GM19239 (cell line): ENCODE measurements around the gene PRSS57.
"Not testable (repeated sequence)": the region's sequence is repeated elsewhere in the genome, so short reads cannot be mapped to it uniquely, and the experiment has no call there.

Source experiments
- DNase-seq: peaks from one replicate; pipeline ENCODE4 v3.0.0; 2011; ENCODE audit warnings: low spot score; ENCODE audit not compliant: insufficient read length
- FAIRE-seq: peaks from 2 replicates; lab custom pipeline; 2011; peaks lifted over from hg19 to GRCh38; lab: Jason Lieb, UNC

PRSS57 gene

DNA sequence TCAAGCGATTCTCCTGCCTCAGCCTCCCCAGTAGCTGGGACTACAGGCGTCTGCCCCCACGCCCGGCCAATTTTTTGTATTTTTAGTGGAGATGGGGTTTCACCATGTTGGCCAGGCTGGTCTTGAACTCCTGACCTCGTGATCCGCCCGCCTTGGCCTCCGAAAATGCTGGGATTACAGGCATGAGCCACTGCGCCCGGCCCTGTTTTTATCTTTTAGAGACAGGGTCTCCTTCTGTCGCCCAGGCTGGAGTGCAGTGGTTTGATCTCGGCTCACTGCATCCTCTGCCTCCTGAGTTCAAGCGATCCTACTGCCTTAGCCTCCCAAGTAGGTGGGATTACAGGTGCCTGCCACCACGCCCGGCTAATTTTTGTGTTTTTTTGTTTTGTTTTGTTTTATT is 3.3 kb upstream of the PRSS57 start:
- FAIRE-seq, DNase-seq: not testable (repeated sequence)

DNA sequence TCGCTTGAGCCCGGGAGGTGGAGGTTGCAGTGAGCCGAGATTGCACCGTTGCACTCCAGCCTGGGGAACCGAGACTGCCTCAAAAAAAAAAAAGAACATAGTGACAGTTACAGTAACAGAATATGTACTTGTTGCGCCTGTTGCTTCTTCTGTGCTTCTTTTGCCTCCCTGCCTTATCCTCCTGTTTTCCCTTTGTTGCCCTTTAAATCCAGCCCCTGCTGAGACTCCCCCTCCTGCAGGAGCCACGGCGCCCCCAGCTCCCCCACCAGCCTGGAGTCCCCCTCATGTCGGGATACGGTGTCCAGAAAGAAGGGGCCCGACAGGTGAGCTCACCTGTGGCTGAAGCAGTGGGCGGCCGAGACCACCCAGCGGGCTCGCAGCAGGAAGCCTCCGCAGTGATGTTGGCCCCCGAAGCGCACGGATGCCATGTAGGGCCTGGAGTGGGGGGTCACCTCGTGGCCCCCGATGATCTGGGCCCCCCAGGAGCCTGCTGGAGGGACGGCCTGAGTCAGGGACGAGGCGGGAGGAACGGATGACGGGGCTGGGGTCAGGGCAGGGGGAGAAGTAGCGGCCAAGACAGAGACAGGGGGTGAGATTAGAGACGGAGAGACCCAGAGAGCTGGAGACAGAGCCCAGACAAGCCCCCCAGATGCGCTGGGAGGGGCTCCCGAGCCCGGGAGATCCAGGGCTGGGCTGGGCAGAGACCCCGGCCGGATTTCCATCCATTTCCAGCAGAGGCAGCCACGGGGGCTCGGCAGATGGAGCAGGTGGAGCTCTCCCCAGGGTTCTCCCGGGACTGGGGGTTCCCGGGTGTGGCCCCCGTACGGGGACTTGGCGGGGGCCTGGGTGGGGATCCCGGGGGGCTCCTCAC is 536 bp downstream of the PRSS57 start:
- FAIRE-seq, result no peak
- DNase-seq, result no peak

GRCh38 chr19:690203-690602 is 5.0 kb downstream of the PRSS57 start:
- DNase-seq (no peak), FAIRE-seq (no peak)

DNA sequence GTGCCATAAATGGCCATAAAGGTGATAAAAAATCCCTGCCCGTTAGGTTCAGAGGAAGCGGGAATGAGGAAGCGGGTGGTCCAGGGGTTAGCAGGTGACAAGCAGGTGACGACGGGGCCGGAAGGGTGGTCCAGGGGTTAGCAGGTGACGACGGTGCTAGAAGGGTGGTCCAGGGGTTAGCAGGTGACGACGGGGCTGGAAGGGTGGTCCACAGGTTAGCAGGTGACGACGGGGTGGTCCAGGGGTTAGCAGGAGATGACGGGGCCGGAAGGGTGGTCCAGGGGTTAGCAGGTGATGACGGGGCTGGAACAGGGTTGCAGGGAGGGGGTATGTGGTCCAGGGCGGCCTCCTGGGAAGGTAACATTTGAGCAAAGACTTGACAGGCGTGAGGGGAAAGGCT is 6.3 kb downstream of the PRSS57 start:
- FAIRE-seq (no peak), DNase-seq (no peak)

DNA sequence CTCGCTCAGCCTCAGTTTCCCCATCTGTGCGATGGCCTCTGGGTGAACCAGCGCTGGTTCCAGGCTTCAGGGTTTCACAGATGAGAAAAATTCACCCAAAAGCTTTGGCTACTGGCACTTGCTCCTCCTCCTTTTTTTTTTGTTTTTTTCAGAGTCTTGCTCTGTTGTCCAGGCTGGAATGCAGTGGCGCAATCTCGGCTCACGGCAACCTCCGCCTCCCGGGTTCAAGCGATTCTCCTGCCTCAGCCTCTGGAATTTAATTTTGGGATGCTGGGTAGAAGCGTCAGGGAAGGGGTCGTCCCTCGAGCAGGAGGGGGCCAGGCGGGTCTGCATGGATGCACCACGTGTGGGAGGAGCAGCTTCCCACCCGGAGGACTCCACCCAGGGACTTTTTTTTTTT is 7.0 kb downstream of the PRSS57 start:
- FAIRE-seq (no peak), DNase-seq (no peak)

- no peak for FAIRE-seq
- DNase-seq, result no peak
Observed at GRCh38 chr19:687569-688166, 7.6 kb downstream of the PRSS57 start.

GRCh38 chr19:686589-687297 is 8.5 kb downstream of the PRSS57 start:
- no peak for FAIRE-seq

DNA sequence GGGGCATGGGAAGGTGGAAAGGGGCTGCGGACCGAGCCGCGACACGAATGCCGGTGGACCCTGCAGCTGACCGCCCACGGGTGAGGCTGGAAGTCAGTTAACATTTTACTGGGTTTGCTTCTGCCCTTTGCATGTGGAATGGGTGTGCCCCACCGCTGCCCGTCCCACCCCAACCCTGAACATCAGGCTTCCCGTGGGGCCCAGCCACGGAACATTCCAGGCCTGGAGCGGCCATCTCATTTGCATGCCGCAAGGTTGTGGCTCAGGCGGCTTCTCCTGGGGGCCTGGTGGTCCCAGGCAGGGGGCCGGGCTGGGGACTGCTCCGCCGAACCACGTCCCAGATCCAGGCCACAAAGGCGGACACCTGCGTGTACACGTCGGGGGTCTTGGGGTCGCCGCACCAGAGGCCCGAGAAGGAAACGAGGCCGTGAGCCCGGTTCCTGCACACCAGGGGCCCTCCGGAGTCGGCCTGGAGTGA is 9.8 kb downstream of the PRSS57 start:
- DNase-seq, result no peak
- no peak for FAIRE-seq

More at GRCh38 chr19:686589-687297, 8.5 kb downstream of the PRSS57 start:
- no peak for DNase-seq

- DNase-seq (no peak), FAIRE-seq (no peak)
Observed at GRCh38 chr19:682678-683320, 12.5 kb downstream of the PRSS57 start.

DNA sequence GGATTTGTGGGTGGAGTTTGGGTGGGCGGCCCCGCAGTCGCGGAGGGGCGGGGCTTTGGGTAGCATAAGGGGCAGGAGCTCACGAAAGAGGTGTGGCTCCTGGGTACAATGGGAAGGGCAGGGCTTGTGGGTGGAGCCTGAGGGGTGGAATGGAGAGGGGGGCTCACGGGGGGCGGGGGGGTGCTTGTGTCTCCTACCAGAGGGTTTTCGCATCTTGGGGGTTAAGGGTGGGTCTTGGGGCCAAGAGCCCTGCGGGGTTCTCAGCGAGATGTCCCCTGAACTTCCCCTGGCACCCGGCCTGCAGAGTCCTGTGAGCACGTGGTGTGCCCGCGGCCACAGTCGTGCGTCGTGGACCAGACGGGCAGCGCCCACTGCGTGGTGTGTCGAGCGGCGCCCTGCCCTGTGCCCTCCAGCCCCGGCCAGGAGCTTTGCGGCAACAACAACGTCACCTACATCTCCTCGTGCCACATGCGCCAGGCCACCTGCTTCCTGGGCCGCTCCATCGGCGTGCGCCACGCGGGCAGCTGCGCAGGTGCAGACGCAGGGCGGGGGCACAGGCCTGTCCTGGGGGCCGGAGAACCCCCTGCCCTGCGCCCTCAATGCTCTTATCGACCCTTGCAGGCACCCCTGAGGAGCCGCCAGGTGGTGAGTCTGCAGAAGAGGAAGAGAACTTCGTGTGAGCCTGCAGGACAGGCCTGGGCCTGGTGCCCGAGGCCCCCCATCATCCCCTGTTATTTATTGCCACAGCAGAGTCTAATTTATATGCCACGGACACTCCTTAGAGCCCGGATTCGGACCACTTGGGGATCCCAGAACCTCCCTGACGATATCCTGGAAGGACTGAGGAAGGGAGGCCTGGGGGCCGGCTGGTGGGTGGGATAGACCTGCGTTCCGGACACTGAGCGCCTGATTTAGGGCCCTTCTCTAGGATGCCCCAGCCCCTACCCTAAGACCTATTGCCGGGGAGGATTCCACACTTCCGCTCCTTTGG is 13.9 kb downstream of the PRSS57 start:
- FAIRE-seq (no peak), DNase-seq (no peak)

GRCh38 chr19:680287-681028 is 14.8 kb downstream of the PRSS57 start:
- FAIRE-seq (peak; percentile 94), DNase-seq (peak; percentile 99)

DNA sequence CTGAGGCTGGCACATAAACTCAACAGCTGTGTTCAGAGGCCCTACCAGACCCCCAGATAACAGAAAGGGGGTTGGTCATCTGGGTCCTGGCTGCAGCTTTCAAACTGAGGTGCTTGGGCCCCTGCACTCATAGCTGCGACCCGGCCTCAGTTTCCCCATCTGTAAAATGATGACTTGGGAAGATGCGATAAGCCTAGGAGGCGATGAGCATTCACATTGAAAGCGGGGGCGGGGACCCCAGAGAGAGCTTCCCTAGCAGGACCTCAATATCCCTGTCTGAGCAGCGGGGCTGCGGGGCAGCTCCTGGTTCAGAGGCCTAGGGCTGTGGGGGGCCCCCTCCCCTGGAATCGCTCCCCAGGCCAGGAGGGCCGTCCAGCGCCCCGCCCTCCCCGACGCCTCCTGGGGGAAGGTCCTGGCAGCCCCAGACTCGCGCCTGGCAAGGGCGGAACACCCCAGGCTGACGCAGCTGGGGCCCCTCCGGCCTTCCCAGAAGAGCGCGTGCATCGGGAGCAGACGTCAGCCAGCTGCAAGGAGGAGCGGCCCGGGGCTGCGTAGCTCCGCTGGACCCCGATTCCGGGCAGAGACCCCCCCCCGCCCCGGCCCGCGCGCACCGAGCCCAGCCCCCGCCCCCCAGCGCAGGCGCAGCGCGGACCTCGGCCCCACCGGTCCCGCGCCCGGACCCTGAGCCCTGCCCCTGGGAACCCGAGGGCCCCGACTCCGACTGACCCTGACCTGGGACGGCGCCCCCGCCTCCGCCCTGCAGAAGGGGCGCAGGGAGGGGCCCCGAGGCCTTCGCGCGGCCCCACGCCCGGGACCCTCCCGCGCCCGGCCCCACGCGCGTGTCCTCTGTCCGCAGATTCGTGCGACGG is 15.6 kb downstream of the PRSS57 start:
- FAIRE-seq (no peak), DNase-seq (no peak)

DNA sequence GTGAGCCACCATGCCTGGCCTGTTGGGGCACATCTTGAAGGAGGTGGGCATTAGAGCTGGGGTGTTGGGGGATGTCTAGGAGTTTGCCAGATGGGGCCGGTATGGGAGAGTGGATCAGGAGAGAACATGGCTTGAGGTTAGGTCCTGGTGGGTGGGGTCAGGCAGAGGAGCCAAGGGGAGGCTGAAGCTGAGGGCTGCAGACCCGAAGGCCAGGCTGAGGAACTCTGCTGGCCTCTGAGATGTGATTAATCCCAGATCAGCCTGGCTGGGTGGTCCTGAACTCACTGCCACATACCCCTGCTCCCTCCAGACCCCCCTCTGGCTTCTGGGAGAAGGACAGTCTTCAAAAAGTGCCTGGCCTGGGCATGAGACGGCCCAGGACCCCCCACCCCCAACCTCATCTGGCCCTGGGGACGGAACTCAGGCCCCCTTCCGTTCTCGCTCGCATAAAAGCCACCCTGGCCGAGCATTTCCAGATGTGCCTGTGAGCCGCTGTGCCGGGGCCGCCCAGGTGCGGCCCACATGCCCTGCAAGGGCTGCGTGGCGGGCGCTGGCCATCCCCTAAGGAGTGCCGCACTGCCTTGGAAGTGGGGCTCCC is 16.4 kb downstream of the PRSS57 start:
- no peak for FAIRE-seq
- DNase-seq, result no peak

GRCh38 chr19:677601-678436 is 17.4 kb downstream of the PRSS57 start:
- no peak for FAIRE-seq
- DNase-seq, result no peak

DNA sequence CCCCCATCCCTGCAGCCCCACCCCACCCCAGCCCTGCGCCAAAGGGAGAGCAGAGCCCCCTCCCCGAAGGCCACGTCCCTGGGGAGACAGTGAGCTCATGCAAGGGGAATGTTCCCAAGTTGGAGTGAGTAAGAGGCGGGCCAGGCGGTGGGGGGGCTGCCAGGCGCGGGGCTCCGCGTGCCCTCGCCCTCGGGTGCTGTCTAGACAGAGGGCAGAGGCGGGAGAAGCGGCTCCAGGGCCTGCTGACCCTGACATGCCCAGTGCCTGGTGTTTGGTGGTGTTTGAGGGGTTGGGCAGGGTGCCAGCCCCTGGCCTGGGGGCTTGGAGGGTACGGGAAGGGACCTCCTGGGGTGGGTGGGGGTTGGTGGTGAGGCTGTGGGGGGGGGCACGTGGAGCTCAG is 18.1 kb downstream of the PRSS57 start:
- no peak for DNase-seq

GRCh38 chr19:676339-677105 is 18.7 kb downstream of the PRSS57 start, which contains the start of gene FSTL3:
FSTL3 (plus strand) TSS chr19:676392; CDS start chr19:676424, 32 bp downstream.
- FAIRE-seq (no peak), DNase-seq (no peak)

More for the DNA sequence above, 18.1 kb downstream of the PRSS57 start:
- FAIRE-seq, result no peak
